GM18507 (cell line): ENCODE measurements around the gene LRRN4CL.
"Not testable (repeated sequence)": the region's sequence is repeated elsewhere in the genome, so short reads cannot be mapped to it uniquely, and the experiment has no call there.

Experiments
- DNase-seq: peaks from one replicate; pipeline ENCODE4 v3.0.0; 2011; ENCODE audit warnings: low read depth; ENCODE audit not compliant: insufficient read length; ENCODE audit errors: extremely low spot score
- FAIRE-seq: peaks from 2 replicates; lab custom pipeline; 2011; peaks lifted over from hg19 to GRCh38; lab: Jason Lieb, UNC

LRRN4CL gene

GRCh38 chr11:62712276-62712812 is 23.0 kb upstream of the LRRN4CL start:
- no peak for FAIRE-seq

DNA sequence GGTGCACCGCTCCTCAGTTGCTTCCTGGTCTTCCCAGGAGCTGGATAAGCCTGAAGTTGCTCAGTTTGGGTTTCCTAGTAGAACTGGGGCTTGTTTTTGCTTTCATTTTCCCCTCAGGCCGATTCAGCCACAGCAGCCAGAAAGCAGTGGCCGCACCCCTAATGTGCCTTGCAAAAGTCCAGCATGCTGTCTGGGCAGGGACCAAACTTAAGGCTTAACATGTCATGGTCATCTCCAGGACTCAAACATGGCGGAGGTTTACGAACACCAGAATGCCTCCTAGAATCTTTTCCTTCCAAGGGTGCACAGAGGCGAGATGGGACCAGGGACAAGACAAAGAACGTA is 20.6 kb upstream of the LRRN4CL start:
- DNase-seq (no peak), FAIRE-seq (no peak)

More at GRCh38 chr11:62712276-62712812, 23.0 kb upstream of the LRRN4CL start:
- no peak for DNase-seq

- FAIRE-seq: peak; percentile 97
- DNase-seq: peak; percentile 80
These were observed 20.1 kb upstream of the LRRN4CL start for GRCh38 chr11:62709247-62710000.

GRCh38 chr11:62708793-62709192 is 19.5 kb upstream of the LRRN4CL start:
- DNase-seq (no peak), FAIRE-seq (no peak)

DNA sequence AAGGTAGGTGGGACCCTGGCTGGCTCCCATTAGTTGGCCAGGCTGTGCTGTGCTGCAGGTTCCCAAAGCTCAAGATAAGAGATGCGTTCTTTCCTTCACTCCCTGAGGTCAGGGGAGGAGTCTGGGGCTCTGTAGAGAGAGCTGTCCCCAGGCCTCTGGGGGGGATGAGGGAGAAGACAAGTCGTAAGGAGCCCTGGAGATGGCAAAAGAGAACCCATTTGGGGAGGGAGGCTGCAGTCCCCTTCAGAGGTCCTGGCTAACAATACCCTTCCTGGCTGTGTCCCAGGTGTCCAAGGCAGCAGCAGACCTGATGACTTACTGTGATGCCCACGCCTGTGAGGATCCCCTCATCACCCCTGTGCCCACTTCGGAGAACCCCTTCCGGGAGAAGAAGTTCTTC is 19.1 kb upstream of the LRRN4CL start:
- FAIRE-seq: no peak
- DNase-seq: no peak

DNA sequence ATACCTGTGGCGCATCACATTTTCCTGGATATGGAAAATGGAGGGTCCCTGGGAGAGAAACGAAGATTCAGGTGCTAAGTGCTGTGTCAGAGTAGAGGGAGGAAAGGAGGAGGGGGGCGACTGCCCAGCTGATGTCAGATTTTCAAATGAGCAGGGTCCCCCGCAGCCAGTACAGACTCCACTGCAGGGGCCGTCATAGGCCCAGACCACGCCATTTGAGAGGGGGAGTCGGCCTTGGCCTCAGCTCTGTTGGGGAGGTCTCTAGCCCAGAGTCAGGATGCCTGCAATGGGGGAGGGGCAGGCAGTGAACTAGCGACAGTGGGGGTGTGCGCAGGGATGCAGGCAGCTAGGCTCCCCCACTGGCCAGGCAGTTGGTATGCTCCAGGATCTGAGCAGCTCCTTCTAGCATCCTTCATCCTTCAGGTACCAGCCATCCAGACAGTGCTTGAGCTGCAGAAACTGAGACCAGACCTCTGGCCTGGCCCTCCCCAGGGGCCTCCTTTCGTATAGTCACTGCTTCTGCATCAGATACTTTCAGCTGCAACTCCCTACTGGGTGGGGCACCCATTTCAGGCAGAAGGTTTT is 18.0 kb upstream of the LRRN4CL start, which contains the start of the genes BSCL2 and GNG3:
Gene BSCL2, minus strand, starts transcription at position 148 of the 585 bp plus-strand sequence. CDS start 229 bp downstream, outside the sequence.
Gene GNG3, plus strand, starts transcription at position 400 of the 585 bp plus-strand sequence. CDS start 620 bp downstream, outside the sequence.
- DNase-seq: no peak
- no peak for FAIRE-seq

GRCh38 chr11:62706850-62707247 is 17.5 kb upstream of the LRRN4CL start:
- FAIRE-seq: no peak
- no peak for DNase-seq

DNA sequence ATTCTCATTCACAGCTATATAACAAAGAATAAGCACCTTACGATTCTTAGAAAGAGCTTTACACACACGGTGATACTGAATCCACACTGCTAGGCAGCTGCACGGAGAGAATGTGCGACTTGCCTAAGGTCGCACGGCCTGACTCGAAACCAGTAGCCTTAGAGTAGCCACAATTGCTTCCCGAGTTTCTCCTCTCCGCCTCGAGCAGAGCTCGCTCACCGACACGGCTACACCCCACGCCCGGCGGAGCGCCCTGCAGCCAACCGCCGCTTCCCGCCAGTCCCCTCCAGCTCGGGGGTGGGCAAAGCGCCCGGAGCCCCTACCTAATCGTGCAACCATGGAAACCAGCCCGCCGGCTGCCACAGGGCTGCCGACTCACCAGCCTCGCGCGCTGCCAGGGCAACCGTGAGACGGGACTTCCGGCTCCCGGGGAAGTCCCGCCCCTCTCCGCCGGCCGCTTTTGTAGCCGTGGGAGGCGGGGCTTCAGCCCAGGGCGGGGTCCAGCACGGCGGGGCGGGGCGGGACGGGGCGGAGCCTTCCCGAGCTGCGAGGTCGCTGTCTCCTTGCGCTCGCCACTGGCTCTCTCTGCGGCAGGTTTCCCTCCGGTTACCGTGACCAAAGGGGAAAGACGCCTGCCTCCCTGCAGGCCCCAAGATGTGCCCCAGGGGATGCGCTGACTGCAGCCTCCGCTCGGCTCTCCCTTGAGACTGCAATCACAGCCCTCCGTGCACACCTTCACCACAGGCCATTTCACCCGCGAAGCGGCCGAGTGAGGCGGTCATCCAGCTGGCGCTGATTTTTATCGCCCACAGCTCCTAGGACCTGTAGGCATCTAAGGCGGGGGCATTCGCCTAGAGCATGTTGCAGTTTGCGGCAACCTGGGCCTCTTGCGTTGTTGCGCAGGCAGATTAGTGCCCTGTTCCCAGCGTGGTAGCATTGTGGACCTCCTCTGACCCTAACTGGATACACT is 16.8 kb upstream of the LRRN4CL start:
- peak; percentile 92 for DNase-seq
- peak; percentile 53 for FAIRE-seq

DNA sequence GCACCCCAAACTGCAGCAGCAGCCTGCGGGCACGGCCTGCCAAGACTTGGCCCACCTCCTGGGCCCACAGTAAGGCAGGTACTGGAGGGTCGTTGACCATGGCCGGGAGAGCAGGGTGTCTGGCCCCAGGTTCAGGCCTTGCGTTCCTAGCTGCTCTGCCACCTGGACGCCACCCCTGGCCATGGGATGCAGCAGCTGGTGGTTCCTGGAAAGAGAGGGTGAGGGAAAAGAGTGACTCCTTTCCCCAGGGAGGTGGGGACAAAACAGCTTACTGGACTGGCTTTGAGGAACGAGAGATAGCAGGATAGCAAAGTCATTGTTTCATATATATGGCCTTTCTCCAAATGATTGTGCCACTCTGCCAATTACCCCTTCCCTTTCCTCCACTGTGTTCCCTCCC is 16.1 kb upstream of the LRRN4CL start:
- DNase-seq: no peak
- FAIRE-seq: no peak

- not testable (repeated sequence) for FAIRE-seq, DNase-seq
These were observed 14.6 kb upstream of the LRRN4CL start for GRCh38 chr11:62703921-62704320.

GRCh38 chr11:62702246-62702645 is 12.9 kb upstream of the LRRN4CL start:
- no peak for DNase-seq
- no peak for FAIRE-seq

GRCh38 chr11:62694455-62695167 is 5.3 kb upstream of the LRRN4CL start:
- peak; percentile 54 for DNase-seq
- peak; percentile 75 for FAIRE-seq

GRCh38 chr11:62693624-62694023 is 4.3 kb upstream of the LRRN4CL start:
- FAIRE-seq, DNase-seq: not testable (repeated sequence)

DNA sequence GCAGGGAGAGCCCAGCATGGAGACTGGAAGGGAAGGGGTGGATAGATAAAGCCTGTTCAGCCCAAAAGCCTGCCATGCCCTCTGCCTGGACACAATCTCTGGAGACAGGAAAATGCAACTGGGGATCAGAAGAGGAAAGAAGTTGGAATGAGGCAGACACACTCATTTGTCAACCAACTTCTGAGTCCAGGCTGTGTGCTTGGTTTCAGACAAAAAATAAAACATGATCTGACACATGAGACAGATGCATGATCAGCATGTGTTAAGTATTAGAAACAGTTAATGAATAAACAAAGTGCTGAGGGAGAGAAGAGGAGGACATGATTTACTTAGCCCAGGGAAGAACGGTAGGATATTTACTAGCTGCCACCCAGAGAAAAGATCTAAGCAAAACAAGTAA is 839 bp downstream of the LRRN4CL start:
- DNase-seq: no peak
- no peak for FAIRE-seq

- FAIRE-seq: no peak
- no peak for DNase-seq
These were observed 1.6 kb downstream of the LRRN4CL start for GRCh38 chr11:62687508-62688396.

DNA sequence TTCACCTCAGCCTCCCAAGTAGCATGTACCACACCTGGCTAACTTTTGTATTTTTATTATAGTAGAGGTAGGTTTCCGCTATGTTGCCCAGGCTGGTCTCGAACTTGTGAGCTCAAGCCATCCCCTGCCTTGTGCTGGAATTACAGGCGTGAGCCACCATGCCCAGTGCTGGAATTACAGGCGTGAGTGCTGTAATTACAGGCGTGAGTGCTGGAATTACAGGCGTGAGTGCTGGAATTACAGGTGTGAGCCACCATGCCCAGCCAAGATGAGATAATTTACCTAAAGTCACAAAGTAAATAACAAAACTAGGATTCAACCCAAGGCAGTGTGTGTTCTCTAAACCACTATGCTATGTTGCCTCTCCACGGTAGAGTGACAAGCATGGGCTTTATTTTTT is 6.8 kb downstream of the LRRN4CL start:
- DNase-seq (no peak), FAIRE-seq (no peak)

DNA sequence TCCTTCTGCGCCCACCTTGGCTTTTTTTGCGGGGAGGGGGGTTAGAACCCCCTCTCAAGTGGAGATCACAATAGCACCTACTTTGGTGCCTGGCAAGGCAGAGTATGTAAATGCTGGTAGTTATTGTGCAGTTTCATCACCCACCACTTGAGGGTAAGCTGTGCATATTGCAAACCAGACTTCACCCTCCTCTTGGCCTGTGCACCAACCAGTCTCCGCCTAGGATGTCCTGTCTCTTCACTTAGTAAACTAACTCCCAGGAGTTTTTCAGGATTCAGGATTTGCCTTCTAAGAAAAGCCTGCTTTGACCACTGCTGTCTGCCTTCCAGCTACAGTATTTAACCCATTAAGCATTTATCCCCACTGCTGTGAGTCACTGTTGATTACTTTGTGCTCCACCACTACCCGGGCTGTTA is 8.5 kb downstream of the LRRN4CL start:
- FAIRE-seq (no peak), DNase-seq (no peak)
